HG02973 (cell line): ENCODE data around the gene CTNNA1.
A peak's percentile ranks its signal among the peaks of the same experiment; 100 is the strongest.
"Not testable (repeated sequence)": the region's sequence is repeated elsewhere in the genome, so short reads cannot be mapped to it uniquely, and the experiment has no call there.

Experiments used
- ATAC-seq: cut with Tn5 transposase; IDR thresholded peaks from one replicate; pipeline ENCODE4 v1.9.1; 2021; ENCODE audit warnings: moderate library complexity; ENCODE audit not compliant: unreplicated experiment

Gene CTNNA1, protein sequence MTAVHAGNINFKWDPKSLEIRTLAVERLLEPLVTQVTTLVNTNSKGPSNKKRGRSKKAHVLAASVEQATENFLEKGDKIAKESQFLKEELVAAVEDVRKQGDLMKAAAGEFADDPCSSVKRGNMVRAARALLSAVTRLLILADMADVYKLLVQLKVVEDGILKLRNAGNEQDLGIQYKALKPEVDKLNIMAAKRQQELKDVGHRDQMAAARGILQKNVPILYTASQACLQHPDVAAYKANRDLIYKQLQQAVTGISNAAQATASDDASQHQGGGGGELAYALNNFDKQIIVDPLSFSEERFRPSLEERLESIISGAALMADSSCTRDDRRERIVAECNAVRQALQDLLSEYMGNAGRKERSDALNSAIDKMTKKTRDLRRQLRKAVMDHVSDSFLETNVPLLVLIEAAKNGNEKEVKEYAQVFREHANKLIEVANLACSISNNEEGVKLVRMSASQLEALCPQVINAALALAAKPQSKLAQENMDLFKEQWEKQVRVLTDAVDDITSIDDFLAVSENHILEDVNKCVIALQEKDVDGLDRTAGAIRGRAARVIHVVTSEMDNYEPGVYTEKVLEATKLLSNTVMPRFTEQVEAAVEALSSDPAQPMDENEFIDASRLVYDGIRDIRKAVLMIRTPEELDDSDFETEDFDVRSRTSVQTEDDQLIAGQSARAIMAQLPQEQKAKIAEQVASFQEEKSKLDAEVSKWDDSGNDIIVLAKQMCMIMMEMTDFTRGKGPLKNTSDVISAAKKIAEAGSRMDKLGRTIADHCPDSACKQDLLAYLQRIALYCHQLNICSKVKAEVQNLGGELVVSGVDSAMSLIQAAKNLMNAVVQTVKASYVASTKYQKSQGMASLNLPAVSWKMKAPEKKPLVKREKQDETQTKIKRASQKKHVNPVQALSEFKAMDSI

DNA sequence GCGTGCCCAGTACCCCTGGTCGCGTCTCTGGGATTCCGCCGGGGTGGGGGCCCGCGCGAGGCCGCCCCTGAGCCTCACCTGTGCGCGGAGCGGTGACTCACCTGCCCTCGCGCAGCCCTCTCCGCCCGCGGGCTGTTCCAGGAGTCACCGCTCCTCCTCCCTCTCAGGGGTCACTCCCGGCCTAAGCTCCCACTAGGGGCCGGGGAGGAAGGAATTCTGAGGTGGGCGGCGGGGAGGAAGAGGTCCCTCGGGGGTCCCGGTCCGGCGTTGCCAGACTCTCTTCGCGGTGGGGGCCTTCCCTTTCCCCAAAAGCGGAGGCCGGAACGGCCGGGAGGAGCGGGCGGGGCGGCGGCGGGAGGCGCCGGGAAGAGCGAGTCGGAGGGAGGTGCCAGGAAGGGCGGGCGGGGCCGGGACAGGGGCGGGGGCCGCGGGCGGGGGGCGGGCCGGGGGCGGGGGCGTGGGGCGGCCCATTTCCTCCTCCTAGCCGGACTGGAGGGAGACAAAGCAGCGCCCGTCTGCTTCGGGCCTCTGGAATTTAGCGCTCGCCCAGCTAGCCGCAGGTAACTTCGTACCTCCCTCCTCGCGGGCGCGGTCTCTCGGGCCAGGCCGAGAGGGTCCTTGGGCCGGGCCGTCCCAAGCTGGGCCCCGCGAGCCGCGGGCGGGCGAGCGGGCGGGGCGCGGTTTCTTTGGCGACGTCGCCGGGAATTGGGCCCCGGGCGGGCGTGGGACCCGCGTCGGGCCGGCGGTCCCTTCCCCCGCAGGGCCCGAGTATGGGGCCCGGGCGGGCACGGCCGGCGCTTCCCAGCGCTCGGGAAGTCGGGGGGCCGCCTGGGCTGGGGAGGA lies at the start of gene CTNNA1:
CTNNA1 (plus strand) TSS at position 475 of the 843 bp plus-strand sequence. CDS start 28,500 bp downstream, outside the sequence.
- peak; percentile 50 for ATAC-seq

DNA sequence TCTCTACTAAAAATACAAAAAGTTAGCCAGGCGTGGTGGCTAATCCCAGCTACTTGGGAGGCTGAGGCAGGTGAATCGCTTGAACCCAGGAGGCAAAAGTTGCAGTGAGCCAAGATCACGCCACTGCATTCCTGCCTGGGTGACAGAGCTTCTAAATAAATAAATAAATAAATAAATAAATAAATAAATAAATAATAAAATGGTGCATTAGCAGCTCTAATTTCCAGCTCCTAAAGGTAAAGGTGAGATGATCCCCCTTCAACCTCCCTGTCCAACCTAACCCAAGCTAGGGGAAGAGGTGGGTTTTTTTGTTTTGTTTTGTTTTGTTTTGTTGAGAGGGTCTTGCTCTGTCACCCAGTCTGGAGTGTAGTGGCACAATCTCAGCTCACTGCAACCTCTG lies 49.4 kb upstream of the CTNNA1 start:
- ATAC-seq = not testable (repeated sequence)

DNA sequence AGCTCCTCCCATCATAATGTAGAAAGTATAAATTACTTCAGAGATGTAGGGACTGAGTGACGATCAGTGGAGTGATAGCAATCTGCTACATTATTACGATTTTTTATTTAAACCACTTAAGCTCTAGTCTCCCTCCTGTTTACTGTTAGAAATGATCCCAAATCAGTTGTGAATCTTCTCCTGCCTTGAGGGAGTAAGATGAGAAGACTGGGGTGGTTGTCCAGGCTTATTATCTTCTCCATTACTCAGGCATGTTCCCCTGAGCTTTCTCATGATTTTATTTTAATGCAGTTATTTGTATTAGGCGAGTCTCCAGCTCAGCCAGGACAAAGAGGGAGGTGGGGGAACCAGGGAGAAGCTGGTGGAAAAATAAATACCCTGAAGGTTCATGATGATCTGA lies 48.2 kb upstream of the CTNNA1 start:
- ATAC-seq = no peak

DNA sequence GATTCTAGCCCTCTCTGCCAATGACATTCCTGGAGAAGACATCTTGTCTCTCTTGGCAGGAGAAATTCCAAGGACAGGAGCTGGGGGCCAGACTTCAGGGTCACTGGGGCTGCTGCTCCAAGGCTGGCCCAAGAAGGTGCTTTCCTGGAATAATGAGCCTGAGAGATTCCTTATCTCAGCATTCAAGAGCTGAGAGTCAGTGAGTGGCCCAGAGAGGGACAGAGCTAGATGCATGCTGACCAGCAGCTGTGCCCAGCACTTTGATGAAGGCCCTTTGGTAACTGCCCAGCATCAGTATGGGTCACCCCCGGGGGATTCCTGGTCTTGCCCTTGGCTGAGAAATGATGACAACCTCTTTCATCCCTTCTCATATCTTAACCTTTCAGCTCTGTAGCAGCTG lies 47.7 kb upstream of the CTNNA1 start:
- ATAC-seq = no peak

DNA sequence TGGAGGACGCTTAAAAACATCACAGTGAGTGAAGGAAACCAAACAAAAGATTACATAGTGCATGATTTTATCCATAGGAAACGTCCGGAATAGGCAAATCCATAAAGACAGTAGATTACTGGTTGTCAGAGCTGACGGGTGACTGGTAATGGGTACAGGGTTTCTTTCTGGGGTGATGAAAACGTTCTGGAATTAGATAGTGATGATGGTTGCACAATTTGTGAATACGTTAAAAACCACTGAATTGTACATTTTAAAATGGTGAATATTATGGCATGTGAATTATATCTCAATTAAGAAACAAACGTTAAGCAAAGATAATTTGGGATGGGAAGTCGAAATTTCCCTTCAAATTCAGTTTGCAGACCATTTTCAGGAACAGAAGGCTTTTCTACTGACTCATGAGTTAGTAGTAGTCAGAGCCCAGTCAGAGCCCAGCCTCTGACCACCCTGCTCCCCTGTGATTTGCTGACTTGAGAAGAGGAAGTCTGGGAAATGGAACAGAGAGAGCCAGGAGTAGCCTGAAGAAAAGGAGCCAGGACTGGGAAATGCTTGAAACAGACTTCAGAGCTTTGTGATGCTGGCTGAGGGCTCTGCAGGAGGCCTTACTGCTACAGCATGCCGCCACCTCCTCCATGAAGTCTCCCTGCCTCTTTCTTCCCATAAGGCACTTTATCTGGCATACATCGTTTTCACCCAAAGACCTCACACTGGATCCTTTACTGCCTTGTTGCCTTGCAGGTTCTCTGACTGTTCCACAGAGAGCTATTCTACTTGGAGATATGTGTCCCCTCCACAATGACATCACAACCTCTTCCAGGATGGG lies 46.4 kb upstream of the CTNNA1 start:
- no peak for ATAC-seq

DNA sequence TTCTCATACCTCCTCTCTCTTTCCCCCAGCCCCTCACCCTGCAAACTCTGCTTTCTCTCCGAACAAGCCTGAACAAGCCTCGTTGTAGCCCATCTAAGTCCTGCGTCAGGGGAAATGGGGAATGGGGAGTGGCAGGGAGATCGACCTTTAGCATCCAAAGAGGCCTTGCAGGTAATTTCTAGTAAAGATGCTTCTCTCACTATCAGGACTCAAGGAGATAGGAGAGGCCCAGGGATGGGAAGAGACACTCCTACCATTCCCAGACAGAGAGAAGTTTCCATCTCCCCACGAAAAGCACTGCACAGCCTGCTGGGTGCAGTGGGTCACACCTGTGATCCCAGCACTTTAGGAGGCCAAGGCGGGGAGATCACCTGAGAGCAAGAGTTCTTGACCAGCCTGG lies 44.4 kb upstream of the CTNNA1 start:
- ATAC-seq = no peak

DNA sequence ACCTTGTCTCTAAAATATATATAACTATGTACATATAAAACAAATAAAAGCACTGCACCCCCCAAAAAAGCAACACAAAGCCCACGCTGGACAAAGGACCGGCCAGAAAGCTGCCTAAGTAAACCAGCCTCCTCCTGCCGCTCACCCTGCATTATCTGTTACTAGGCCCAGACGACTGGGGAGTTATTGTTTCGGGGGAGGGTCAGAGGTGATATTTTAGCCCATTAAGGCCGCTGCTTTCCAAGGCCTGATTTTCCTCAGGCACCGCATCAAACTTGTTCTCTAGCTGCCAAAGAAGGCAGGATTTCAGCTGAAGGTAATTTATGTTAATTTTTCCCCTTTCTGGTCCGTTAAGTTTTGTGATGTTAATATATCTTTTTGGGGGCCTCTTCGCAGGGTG lies 44.0 kb upstream of the CTNNA1 start:
- ATAC-seq = no peak

DNA sequence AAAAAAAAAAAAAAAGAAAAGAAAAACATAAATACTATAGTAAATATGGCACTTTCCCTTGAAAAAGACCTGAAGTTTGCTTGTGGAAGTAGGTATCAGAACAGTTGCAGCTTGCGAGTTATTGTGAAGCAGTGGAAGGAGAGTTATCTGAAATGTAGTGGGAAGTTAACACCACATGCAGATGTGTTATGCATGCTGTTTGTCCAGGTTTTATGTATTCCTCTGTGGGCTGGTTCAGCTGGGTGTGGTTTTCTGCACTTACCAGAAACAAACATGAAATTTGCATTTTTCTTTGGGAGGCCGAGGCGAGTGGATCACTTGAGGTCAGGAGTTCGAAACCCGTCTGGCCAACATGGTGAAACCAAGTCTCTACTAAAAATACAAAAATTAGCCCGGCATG lies 42.1 kb upstream of the CTNNA1 start:
- ATAC-seq = no peak

DNA sequence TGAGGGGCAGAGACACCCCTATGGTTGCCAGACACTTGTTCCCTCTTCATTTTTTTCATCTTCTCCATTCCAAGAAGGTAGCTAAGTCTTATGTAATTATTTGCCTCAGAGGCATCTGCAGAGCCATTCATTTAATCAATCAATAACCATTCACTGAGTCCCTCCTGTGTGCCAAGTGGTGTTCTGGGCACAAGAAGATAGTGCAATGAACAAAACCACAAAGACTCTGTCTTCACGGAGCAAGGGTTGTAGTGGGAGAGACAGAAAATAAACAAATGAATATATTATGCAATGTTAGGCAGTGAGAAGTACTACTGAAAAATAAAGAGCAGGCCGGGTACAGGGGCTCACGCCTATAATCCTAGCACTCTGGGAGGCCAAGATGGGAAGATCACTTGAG lies 41.4 kb upstream of the CTNNA1 start:
- no peak for ATAC-seq

DNA sequence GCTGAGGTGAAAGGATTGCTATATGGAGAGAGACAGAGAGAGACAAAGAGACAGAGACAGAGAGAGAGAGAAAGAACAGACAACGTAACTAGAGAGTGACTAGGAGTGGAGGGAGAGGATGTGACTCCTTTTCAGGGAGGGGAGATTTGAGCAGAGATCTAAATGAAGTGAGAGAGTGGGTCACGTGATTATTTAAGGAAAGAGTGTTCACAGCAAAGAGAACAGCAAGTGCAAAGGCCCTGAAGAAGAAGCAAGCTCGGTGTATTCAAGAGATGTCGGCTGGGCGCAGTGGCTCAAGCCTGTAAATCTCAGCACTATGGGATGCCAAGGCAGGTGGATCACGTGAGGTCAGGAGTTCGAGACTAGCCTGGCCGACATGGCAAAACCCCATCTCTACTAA lies 40.9 kb upstream of the CTNNA1 start:
- ATAC-seq = no peak

DNA sequence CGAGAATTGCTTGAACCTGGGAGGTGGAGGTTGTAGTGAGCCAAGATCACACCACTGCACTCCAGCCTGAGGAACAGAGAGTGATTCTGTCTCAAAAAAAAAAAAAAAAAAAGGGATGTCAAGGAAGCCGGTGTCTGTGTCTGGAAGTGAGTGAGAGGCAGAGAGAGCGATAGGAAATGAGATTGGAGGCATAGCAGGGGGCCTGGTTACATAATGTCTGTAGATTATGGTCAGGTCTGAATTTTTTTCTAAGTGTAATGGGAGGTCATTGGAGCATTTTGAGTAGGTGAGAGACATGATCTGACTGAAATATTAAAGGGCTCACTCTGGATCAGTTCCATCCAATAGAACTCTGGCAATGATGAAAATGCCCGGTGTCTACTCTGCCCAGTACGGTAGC lies 40.4 kb upstream of the CTNNA1 start:
- ATAC-seq = no peak

DNA sequence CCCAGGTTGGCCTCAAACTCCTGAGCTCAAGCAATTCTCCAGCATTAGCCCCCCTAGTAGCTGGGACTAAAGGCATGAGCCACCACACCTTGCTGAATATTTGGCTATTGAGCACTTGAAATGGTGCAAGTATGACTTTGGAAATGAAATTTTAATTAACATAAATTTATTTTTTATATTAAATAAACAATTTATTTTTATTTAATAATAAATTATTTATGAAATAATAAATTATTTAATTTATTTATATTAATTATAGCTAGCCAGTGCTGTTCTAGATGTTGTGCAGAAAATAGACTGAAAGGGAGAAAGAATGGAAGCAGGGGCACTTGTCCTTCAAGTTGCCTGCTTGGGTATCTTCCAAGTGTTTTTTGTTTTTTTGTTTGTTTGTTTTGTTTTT lies 40.0 kb upstream of the CTNNA1 start:
- ATAC-seq = no peak

DNA sequence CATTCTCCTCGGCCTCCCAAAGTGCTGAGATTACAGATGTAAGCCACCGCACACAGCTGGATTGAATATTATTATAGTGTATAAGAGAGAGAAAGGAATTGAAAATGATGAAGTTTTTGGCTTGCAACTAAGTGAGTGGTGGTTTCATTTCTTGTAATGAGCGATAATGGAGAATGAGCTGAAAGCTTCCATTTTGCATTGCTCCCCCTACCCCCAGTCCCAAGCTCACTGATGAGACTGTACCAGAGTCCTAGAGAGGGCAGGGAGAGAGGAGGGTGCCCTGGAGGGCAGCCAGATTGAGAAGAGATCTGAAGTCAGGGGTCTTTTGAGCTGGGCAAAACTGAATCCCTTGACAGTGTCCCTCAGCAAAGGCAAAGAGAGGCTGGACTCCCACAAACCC lies 38.5 kb upstream of the CTNNA1 start:
- ATAC-seq = no peak

DNA sequence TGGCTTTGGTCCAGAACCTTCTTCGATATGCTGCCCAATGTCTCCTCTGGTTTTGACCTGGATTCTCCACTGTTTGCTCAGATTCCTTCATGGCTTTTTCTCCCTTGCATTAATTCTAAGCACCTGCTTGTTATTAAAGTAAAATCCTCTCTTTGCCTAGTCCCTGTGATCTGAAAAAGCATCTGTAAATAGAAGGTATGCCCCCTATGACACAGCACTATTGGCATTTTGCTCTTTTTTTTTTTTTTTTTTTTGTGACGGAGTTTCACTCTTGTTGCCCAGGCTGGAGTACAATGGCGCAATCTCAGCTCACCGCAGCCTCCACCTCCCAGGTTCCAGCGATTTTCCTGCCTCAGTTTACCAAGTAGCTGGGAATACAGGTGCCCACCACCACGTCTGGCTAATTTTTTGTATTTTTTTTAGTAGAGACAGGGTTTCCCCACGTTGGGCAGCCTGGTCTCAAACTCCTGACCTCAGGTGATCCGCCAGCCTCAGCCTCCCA lies 37.2 kb upstream of the CTNNA1 start:
- ATAC-seq = not testable (repeated sequence)

DNA sequence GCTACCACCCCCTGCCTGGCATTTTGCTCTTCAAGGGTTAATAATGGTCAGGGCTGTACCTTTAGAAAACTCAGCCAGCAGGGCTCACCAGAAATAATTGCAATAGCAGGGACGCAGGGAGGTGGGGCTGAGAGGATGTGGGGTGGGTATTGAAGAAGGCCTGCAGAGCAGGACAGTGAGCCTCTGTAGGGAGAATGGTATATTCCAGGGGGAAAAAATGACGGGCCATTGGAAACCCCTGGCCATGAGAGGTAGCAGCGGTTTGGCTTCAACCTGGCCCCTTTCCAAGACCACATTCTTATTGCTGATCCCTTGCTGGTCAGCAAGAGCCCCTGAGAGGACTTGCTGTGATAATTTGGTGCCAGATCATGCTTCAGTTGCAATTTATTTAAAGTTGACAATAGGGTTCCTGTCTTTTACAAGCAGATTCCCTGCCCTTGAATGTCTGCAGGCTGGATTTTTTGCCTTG lies 36.7 kb upstream of the CTNNA1 start:
- ATAC-seq = no peak

DNA sequence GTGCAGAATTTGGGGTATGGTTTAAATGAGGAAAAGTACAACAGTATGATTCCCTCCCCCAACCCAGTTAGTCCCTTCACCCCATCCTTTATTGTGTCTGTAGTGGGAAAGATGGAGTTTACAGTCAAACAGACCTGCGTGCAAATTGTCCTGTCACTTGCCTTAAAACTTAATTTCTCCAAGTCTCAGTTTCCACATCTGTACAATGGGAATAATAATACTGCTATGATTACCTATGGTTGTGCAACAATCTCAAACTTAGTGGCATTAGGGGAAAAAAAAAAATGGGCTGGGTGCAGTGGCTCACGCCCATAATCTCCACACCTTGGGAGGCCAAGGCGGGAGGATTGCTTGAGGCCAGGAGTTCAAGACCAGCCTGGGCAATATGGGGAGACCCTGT lies 35.8 kb upstream of the CTNNA1 start:
- ATAC-seq = no peak

DNA sequence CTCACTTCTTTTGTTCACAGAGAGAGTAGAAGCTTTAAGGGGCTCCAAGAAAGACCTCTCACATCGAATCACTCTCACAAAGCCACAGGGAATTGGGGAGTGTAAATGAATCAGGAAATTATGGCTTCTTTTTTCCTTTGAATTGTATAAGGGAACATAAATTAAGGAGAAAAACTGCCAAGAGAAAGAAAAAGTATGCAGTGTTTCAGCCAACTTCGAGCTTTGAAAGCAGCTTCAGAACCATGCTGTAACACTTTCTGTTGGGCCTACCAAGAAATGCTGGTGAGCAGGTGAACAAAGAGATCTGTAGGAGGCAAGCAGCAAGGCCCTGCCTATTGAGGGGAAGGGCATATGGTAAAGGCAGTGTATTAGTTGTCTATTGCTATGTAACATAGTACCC lies 33.4 kb upstream of the CTNNA1 start:
- no peak for ATAC-seq

DNA sequence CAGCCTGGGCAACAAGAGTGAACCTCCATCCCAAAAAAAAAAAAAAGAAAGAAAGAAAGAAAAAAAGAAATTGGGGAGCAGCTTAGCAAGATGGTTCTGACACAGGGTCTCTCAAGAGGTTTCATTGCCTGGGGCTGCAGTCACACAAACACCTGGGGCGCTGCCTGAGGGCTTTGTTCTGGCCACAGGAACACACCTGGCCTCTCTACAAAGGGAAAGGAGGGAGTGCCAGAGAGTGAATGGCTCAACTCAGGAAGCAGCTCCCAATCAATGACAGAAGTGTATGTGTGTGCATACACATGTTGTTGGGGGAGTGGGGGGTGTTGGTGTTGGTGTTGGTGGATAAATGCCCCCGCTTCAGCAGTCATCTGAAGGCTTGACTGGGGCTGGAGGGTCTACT lies 32.4 kb upstream of the CTNNA1 start:
- no peak for ATAC-seq

DNA sequence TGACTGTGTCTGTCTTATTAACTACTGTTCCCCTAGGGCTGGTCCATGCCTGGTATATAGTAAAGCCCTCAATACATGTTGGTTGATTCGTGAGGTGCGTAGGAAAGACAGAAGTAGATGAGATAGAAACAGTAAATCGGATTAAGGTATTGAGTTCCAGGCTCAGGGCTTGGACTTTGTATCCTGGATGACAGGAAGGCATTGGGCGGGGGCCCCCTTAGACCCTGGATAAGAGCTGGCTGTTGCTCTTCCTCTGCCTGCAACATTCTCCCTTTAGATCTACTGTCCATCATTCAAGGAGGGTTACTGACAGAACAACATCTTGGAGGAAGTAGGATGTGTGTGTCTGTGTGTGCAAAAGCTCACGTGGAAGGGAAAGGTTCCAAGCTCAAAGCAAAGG lies 31.2 kb upstream of the CTNNA1 start:
- ATAC-seq = no peak
